Measurements from ENCODE around the gene CACNA2D3.
"Not testable (repeated sequence)": the region's sequence is repeated elsewhere in the genome, so short reads cannot be mapped to it uniquely, and the experiment has no call there.

The CACNA2D3 gene

GRCh38 chr3:55060896-55061719, 938.8 kb downstream of the CACNA2D3 start:
- no peak for DNase-seq

- no peak for DNase-seq
Observed at GRCh38 chr3:55061720-55062034, 939.3 kb downstream of the CACNA2D3 start.

- DNase-seq: no peak
Observed at GRCh38 chr3:55064164-55064563, 941.8 kb downstream of the CACNA2D3 start.

GRCh38 chr3:55065331-55065730, 943.0 kb downstream of the CACNA2D3 start:
- no peak for DNase-seq

- DNase-seq: no peak
Observed at GRCh38 chr3:55066551-55067047, 944.2 kb downstream of the CACNA2D3 start.

GRCh38 chr3:55069950-55070349, 947.6 kb downstream of the CACNA2D3 start:
- DNase-seq: no peak

- DNase-seq: no peak
Observed at GRCh38 chr3:55074796-55075195, 952.4 kb downstream of the CACNA2D3 start.

- DNase-seq: no peak
Observed at GRCh38 chr3:55075846-55076245, 953.5 kb downstream of the CACNA2D3 start.

- DNase-seq: no peak
Observed at GRCh38 chr3:55077726-55078125, 955.4 kb downstream of the CACNA2D3 start.

GRCh38 chr3:55078876-55079275, 956.5 kb downstream of the CACNA2D3 start:
- DNase-seq: no peak

- DNase-seq: no peak
Observed at GRCh38 chr3:55085231-55085630, 962.9 kb downstream of the CACNA2D3 start.

- no peak for DNase-seq
Observed at GRCh38 chr3:55089211-55089610, 966.9 kb downstream of the CACNA2D3 start.

GRCh38 chr3:55090291-55090690, 967.9 kb downstream of the CACNA2D3 start:
- DNase-seq: no peak

GRCh38 chr3:55090746-55091145, 968.4 kb downstream of the CACNA2D3 start:
- no peak for DNase-seq

GRCh38 chr3:55091381-55092225, 969.3 kb downstream of the CACNA2D3 start:
- DNase-seq: no peak

- no peak for DNase-seq
Observed at GRCh38 chr3:55094676-55095075, 972.3 kb downstream of the CACNA2D3 start.

GRCh38 chr3:55097441-55097840, 975.1 kb downstream of the CACNA2D3 start:
- DNase-seq: no peak

- no peak for DNase-seq
Observed at GRCh38 chr3:55105647-55106046, 983.3 kb downstream of the CACNA2D3 start.

GRCh38 chr3:55107187-55107586, 984.8 kb downstream of the CACNA2D3 start:
- no peak for DNase-seq

GRCh38 chr3:55111906-55112305, 989.6 kb downstream of the CACNA2D3 start:
- not testable (repeated sequence) for DNase-seq

GRCh38 chr3:55118451-55118850, 996.1 kb downstream of the CACNA2D3 start:
- DNase-seq: no peak

GRCh38 chr3:55119268-55119667, 996.9 kb downstream of the CACNA2D3 start:
- no peak for DNase-seq

GRCh38 chr3:55122312-55122711, 1000.0 kb downstream of the CACNA2D3 start:
- DNase-seq: no peak

Measured in effector CD8-positive, alpha-beta T cell (primary cell).